Neural cell (in vitro differentiated cells): ENCODE results near the gene NTRK2. TPM values are rescaled to one million over a fixed set of nuclear protein-coding genes. Genes with fewer than 3 reads are reported as not detected.

ENCODE experiments used
- H2AFZ ChIP-seq: fragments of 200-600, 300-800 bp; sonication (generic), shearing (Covaris generic); 2 replicates; pipeline ENCODE4 v1.6.0; 2014; ENCODE audit warnings: low read depth, mild to moderate bottlenecking, antibody characterized with exemption, low read length, moderate library complexity
- H3F3A ChIP-seq: fragments of 200-600 bp; shearing (Covaris generic); 2 replicates; pipeline ENCODE4 v1.6.1; 2016; ENCODE audit warnings: mild to moderate bottlenecking, moderate library complexity, mixed read lengths, antibody characterized with exemption, low read length; ENCODE audit not compliant: insufficient read depth, poor library complexity, severe bottlenecking
- H3K27ac ChIP-seq: fragments of 200-600, 300-800 bp; sonication (generic), shearing (Covaris generic); 2 replicates; pipeline ENCODE4 v1.5.1; 2014; ENCODE audit warnings: mild to moderate bottlenecking, low read length, moderate library complexity
- H3K27me3 ChIP-seq: fragments of 300-800, 200-600 bp; sonication (generic), shearing (Covaris generic); 2 replicates; pipeline ENCODE4 v1.6.0; 2014; ENCODE audit warnings: mild to moderate bottlenecking, low read depth, low read length, moderate library complexity; ENCODE audit not compliant: insufficient read depth
- H3K36me3 ChIP-seq: fragments of 300-800, 200-600 bp; sonication (generic), shearing (Covaris generic); 2 replicates; pipeline ENCODE4 v1.5.1; 2014; ENCODE audit warnings: mild to moderate bottlenecking, antibody characterized with exemption, low read length, moderate library complexity; ENCODE audit not compliant: insufficient read depth
- H3K4me2 ChIP-seq: fragments of 300-800, 200-600 bp; sonication (generic), shearing (Covaris generic); 2 replicates; pipeline ENCODE4 v1.6.0; 2014; ENCODE audit warnings: mild to moderate bottlenecking, low read length
- H3K4me3 ChIP-seq: fragments of 300-800, 200-600 bp; sonication (generic), shearing (Covaris generic); 2 replicates; pipeline ENCODE4 v1.5.1; 2014; ENCODE audit warnings: mild to moderate bottlenecking, low read length, moderate library complexity
- H3K79me2 ChIP-seq: fragments of 200-600 bp; shearing (Covaris generic); replicated peaks from 2 replicates; pipeline ENCODE4 v1.6.0; 2014; ENCODE audit warnings: mild to moderate bottlenecking, low read length, moderate library complexity; ENCODE audit not compliant: insufficient read depth
- H3K9ac ChIP-seq: fragments of 300-800, 200-600 bp; sonication (generic), shearing (Covaris generic); 2 replicates; pipeline ENCODE4 v1.6.1; 2016; ENCODE audit warnings: mild to moderate bottlenecking, low read length, mixed read lengths
- H3K9me2 ChIP-seq: fragments of 200-600 bp; shearing (Covaris generic); 2 replicates; pipeline ENCODE4 v1.6.1; 2016; ENCODE audit warnings: mild to moderate bottlenecking, low read length, mixed read lengths; ENCODE audit not compliant: insufficient read depth
- H3K9me3 ChIP-seq: fragments of 200-600, 300-800 bp; sonication (generic), shearing (Covaris generic); 2 replicates; pipeline ENCODE4 v1.6.1; 2016; ENCODE audit warnings: mild to moderate bottlenecking, mixed run types, low read length, moderate library complexity, mixed read lengths
- H4K20me1 ChIP-seq: fragments of 200-600 bp; shearing (Covaris generic); 2 replicates; pipeline ENCODE4 v1.6.1; 2016; ENCODE audit warnings: mild to moderate bottlenecking, mixed run types; ENCODE audit not compliant: insufficient read depth
- EP300 ChIP-seq: fragments of 450-650 bp; conservative IDR thresholded peaks from 2 replicates; pipeline ENCODE4 v1.6.1; 2014; ENCODE audit warnings: antibody characterized with exemption, mild to moderate bottlenecking, moderate library complexity; ENCODE audit not compliant: poor library complexity, severe bottlenecking
- EZH2 ChIP-seq: fragments of 200-600, 300-800 bp; shearing (Covaris generic), sonication (generic); IDR thresholded peaks from 2 replicates; pipeline ENCODE4 v1.6.1; 2014; ENCODE audit warnings: antibody characterized with exemption, low read length, borderline replicate concordance, mild to moderate bottlenecking; ENCODE audit not compliant: insufficient read depth, poor library complexity, severe bottlenecking
- MXI1 ChIP-seq: fragments of 450-650 bp; conservative IDR thresholded peaks from 2 replicates; pipeline ENCODE4 v1.6.1; 2014; ENCODE audit warnings: antibody characterized with exemption, mild to moderate bottlenecking; ENCODE audit not compliant: poor library complexity, severe bottlenecking
- POLR2AphosphoS5 ChIP-seq: IDR thresholded peaks from 2 replicates; pipeline ENCODE4 v1.6.1; 2012
- RAD21 ChIP-seq: fragments of 450-650 bp; conservative IDR thresholded peaks from 2 replicates; pipeline ENCODE4 v1.6.1; 2014; ENCODE audit warnings: antibody characterized with exemption, mild to moderate bottlenecking, moderate library complexity
- SMC3 ChIP-seq: fragments of 450-650 bp; conservative IDR thresholded peaks from 2 replicates; pipeline ENCODE4 v1.6.1; 2014; ENCODE audit warnings: antibody characterized with exemption, mild to moderate bottlenecking, moderate library complexity; ENCODE audit not compliant: poor library complexity
- TAF1 ChIP-seq: IDR thresholded peaks from 2 replicates; pipeline ENCODE4 v1.6.1; 2012; ENCODE audit warnings: low read depth
- polyA plus RNA-seq: library from polyadenylated mRNA; depleted of rRNA; stranded (reverse); fragments of >200 nt; gene quantifications from 2 replicates; pipeline ENCODE4 v1.2.3, GENCODE V29; 2014
- TF ChIP-seq, protein P1 (sequence below): fragments of 450-650 bp; IDR thresholded peaks from 2 replicates; pipeline ENCODE4 v1.5.1; 2014; ENCODE audit warnings: antibody characterized with exemption, mild to moderate bottlenecking, moderate library complexity; ENCODE audit not compliant: poor library complexity, severe bottlenecking
- TF ChIP-seq, protein P2 (sequence below): IDR thresholded peaks from 2 replicates; pipeline ENCODE4 v1.6.1; 2012; ENCODE audit warnings: borderline replicate concordance

The NTRK2 gene
- polyA plus RNA-seq, 1 donor from 2014 or later = 14.2 TPM

DNA sequence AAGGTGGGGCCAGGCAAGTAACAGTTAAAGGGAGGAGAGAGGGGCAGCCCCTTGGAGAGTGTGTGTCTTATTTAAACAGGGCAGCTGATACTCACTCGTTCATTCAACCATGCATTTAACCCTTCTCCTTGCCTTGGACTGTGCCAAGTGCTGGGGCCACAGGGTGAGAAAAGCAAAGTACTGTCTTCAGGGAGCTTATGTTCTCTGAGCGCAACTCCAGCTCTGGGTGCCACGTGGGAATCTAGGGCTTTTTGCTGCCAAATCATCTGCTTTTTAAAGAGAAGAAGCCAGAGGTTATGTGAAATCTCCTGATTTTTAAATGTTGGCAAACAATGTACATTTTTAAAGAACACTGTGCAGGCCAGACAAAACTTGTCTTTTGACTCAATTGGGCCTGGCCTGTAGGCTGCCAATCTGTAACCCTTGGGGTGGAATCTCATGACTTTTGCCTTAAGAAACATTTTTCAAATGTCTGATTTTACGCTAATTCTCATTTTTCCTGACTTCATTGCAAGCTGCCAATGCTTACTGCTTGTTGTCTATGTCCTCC is 157.8 kb downstream of the NTRK2 start:
- no peak overlapping the region for H3K4me3 ChIP-seq
- H3K27me3 ChIP-seq = no peaks in the 10 kb centered on the region
- TF ChIP-seq, protein P1, sequence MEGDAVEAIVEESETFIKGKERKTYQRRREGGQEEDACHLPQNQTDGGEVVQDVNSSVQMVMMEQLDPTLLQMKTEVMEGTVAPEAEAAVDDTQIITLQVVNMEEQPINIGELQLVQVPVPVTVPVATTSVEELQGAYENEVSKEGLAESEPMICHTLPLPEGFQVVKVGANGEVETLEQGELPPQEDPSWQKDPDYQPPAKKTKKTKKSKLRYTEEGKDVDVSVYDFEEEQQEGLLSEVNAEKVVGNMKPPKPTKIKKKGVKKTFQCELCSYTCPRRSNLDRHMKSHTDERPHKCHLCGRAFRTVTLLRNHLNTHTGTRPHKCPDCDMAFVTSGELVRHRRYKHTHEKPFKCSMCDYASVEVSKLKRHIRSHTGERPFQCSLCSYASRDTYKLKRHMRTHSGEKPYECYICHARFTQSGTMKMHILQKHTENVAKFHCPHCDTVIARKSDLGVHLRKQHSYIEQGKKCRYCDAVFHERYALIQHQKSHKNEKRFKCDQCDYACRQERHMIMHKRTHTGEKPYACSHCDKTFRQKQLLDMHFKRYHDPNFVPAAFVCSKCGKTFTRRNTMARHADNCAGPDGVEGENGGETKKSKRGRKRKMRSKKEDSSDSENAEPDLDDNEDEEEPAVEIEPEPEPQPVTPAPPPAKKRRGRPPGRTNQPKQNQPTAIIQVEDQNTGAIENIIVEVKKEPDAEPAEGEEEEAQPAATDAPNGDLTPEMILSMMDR = no peak
- TF ChIP-seq EP300 (no peak), SMC3 (no peak), EZH2 (no peak), TAF1 (no peak), MXI1 (no peak), RAD21 (no peak), POLR2AphosphoS5 (no peak)
- TF ChIP-seq, protein P2, sequence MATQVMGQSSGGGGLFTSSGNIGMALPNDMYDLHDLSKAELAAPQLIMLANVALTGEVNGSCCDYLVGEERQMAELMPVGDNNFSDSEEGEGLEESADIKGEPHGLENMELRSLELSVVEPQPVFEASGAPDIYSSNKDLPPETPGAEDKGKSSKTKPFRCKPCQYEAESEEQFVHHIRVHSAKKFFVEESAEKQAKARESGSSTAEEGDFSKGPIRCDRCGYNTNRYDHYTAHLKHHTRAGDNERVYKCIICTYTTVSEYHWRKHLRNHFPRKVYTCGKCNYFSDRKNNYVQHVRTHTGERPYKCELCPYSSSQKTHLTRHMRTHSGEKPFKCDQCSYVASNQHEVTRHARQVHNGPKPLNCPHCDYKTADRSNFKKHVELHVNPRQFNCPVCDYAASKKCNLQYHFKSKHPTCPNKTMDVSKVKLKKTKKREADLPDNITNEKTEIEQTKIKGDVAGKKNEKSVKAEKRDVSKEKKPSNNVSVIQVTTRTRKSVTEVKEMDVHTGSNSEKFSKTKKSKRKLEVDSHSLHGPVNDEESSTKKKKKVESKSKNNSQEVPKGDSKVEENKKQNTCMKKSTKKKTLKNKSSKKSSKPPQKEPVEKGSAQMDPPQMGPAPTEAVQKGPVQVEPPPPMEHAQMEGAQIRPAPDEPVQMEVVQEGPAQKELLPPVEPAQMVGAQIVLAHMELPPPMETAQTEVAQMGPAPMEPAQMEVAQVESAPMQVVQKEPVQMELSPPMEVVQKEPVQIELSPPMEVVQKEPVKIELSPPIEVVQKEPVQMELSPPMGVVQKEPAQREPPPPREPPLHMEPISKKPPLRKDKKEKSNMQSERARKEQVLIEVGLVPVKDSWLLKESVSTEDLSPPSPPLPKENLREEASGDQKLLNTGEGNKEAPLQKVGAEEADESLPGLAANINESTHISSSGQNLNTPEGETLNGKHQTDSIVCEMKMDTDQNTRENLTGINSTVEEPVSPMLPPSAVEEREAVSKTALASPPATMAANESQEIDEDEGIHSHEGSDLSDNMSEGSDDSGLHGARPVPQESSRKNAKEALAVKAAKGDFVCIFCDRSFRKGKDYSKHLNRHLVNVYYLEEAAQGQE = no peak
- no peaks in the 10 kb centered on the region for H3F3A ChIP-seq
- no peaks in the 10 kb centered on the region for H3K36me3 ChIP-seq
- H3K4me2 ChIP-seq = no peak overlapping the region
- H2AFZ ChIP-seq = no peak overlapping the region
- H3K9me3 ChIP-seq = no peaks in the 10 kb centered on the region
- H3K9me2 ChIP-seq = no peaks in the 10 kb centered on the region
- H3K27ac ChIP-seq = peak overlapping the region; percentile 1
- no peaks in the 10 kb centered on the region for H3K79me2 ChIP-seq
- H3K9ac ChIP-seq = no peak overlapping the region
- H4K20me1 ChIP-seq = no peaks in the 10 kb centered on the region

DNA sequence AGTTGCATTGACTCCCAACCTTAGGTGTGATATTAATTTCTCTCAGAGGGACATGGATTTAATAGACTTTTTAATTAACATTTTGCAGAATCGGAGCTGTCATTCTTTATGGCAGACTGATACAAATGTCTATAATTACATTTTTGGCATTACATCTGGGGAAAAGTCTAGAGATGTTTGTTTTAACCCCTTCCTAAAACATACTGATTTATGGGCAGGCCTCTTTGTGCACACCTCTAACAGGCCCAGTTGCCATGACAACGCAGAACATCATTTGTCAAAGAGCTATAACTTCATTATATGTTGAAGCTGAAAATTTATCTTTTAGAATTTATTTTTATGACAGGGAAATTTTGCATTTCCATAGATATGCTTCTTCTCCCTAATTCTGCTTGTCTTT is 158.5 kb downstream of the NTRK2 start:
- no peak for TF ChIP-seq TAF1
- TF ChIP-seq SMC3 = no peak
- TF ChIP-seq, protein P1 = no peak
- TF ChIP-seq EP300 = no peak
- no peak for TF ChIP-seq MXI1
- TF ChIP-seq, protein P2 = no peak
- TF ChIP-seq EZH2 = no peak
- TF ChIP-seq RAD21 = no peak
- no peak for TF ChIP-seq POLR2AphosphoS5
- Histone ChIP-seq H3K27me3 (no peaks in the 10 kb centered on the region), H3K79me2 (no peaks in the 10 kb centered on the region), H3K4me3 (no peak overlapping the region), H3K9me2 (no peaks in the 10 kb centered on the region), H4K20me1 (no peaks in the 10 kb centered on the region), H2AFZ (no peak overlapping the region), H3K9me3 (no peaks in the 10 kb centered on the region), H3F3A (no peaks in the 10 kb centered on the region), H3K27ac (peak overlapping the region; percentile 15), H3K36me3 (no peaks in the 10 kb centered on the region), H3K4me2 (peak overlapping the region; percentile 33), H3K9ac (no peak overlapping the region)
